Neural cell (in vitro differentiated cells): ENCODE data around the gene MAP3K7. TPM values are rescaled to one million over a fixed set of nuclear protein-coding genes. Genes with fewer than 3 reads are reported as not detected.

Experiments used
- H2AFZ ChIP-seq: fragments of 200-600, 300-800 bp; sonication (generic), shearing (Covaris generic); 2 replicates; pipeline ENCODE4 v1.6.0; 2014; ENCODE audit warnings: low read depth, mild to moderate bottlenecking, antibody characterized with exemption, low read length, moderate library complexity
- H3F3A ChIP-seq: fragments of 200-600 bp; shearing (Covaris generic); 2 replicates; pipeline ENCODE4 v1.6.1; 2016; ENCODE audit warnings: mild to moderate bottlenecking, moderate library complexity, mixed read lengths, antibody characterized with exemption, low read length; ENCODE audit not compliant: insufficient read depth, poor library complexity, severe bottlenecking
- H3K27ac ChIP-seq: fragments of 200-600, 300-800 bp; sonication (generic), shearing (Covaris generic); 2 replicates; pipeline ENCODE4 v1.5.1; 2014; ENCODE audit warnings: mild to moderate bottlenecking, low read length, moderate library complexity
- H3K27me3 ChIP-seq: fragments of 300-800, 200-600 bp; sonication (generic), shearing (Covaris generic); 2 replicates; pipeline ENCODE4 v1.6.0; 2014; ENCODE audit warnings: mild to moderate bottlenecking, low read depth, low read length, moderate library complexity; ENCODE audit not compliant: insufficient read depth
- H3K36me3 ChIP-seq: fragments of 300-800, 200-600 bp; sonication (generic), shearing (Covaris generic); 2 replicates; pipeline ENCODE4 v1.5.1; 2014; ENCODE audit warnings: mild to moderate bottlenecking, antibody characterized with exemption, low read length, moderate library complexity; ENCODE audit not compliant: insufficient read depth
- H3K4me2 ChIP-seq: fragments of 300-800, 200-600 bp; sonication (generic), shearing (Covaris generic); 2 replicates; pipeline ENCODE4 v1.6.0; 2014; ENCODE audit warnings: mild to moderate bottlenecking, low read length
- H3K4me3 ChIP-seq: fragments of 300-800, 200-600 bp; sonication (generic), shearing (Covaris generic); 2 replicates; pipeline ENCODE4 v1.5.1; 2014; ENCODE audit warnings: mild to moderate bottlenecking, low read length, moderate library complexity
- H3K79me2 ChIP-seq: fragments of 200-600 bp; shearing (Covaris generic); replicated peaks from 2 replicates; pipeline ENCODE4 v1.6.0; 2014; ENCODE audit warnings: mild to moderate bottlenecking, low read length, moderate library complexity; ENCODE audit not compliant: insufficient read depth
- H3K9ac ChIP-seq: fragments of 300-800, 200-600 bp; sonication (generic), shearing (Covaris generic); 2 replicates; pipeline ENCODE4 v1.6.1; 2016; ENCODE audit warnings: mild to moderate bottlenecking, low read length, mixed read lengths
- H3K9me2 ChIP-seq: fragments of 200-600 bp; shearing (Covaris generic); 2 replicates; pipeline ENCODE4 v1.6.1; 2016; ENCODE audit warnings: mild to moderate bottlenecking, low read length, mixed read lengths; ENCODE audit not compliant: insufficient read depth
- H3K9me3 ChIP-seq: fragments of 200-600, 300-800 bp; sonication (generic), shearing (Covaris generic); 2 replicates; pipeline ENCODE4 v1.6.1; 2016; ENCODE audit warnings: mild to moderate bottlenecking, mixed run types, low read length, moderate library complexity, mixed read lengths
- H4K20me1 ChIP-seq: fragments of 200-600 bp; shearing (Covaris generic); 2 replicates; pipeline ENCODE4 v1.6.1; 2016; ENCODE audit warnings: mild to moderate bottlenecking, mixed run types; ENCODE audit not compliant: insufficient read depth
- EP300 ChIP-seq: fragments of 450-650 bp; conservative IDR thresholded peaks from 2 replicates; pipeline ENCODE4 v1.6.1; 2014; ENCODE audit warnings: antibody characterized with exemption, mild to moderate bottlenecking, moderate library complexity; ENCODE audit not compliant: poor library complexity, severe bottlenecking
- EZH2 ChIP-seq: fragments of 200-600, 300-800 bp; shearing (Covaris generic), sonication (generic); IDR thresholded peaks from 2 replicates; pipeline ENCODE4 v1.6.1; 2014; ENCODE audit warnings: antibody characterized with exemption, low read length, borderline replicate concordance, mild to moderate bottlenecking; ENCODE audit not compliant: insufficient read depth, poor library complexity, severe bottlenecking
- MXI1 ChIP-seq: fragments of 450-650 bp; conservative IDR thresholded peaks from 2 replicates; pipeline ENCODE4 v1.6.1; 2014; ENCODE audit warnings: antibody characterized with exemption, mild to moderate bottlenecking; ENCODE audit not compliant: poor library complexity, severe bottlenecking
- POLR2AphosphoS5 ChIP-seq: IDR thresholded peaks from 2 replicates; pipeline ENCODE4 v1.6.1; 2012
- RAD21 ChIP-seq: fragments of 450-650 bp; conservative IDR thresholded peaks from 2 replicates; pipeline ENCODE4 v1.6.1; 2014; ENCODE audit warnings: antibody characterized with exemption, mild to moderate bottlenecking, moderate library complexity
- SMC3 ChIP-seq: fragments of 450-650 bp; conservative IDR thresholded peaks from 2 replicates; pipeline ENCODE4 v1.6.1; 2014; ENCODE audit warnings: antibody characterized with exemption, mild to moderate bottlenecking, moderate library complexity; ENCODE audit not compliant: poor library complexity
- TAF1 ChIP-seq: IDR thresholded peaks from 2 replicates; pipeline ENCODE4 v1.6.1; 2012; ENCODE audit warnings: low read depth
- polyA plus RNA-seq: library from polyadenylated mRNA; depleted of rRNA; stranded (reverse); fragments of >200 nt; gene quantifications from 2 replicates; pipeline ENCODE4 v1.2.3, GENCODE V29; 2014
- TF ChIP-seq, protein P1 (sequence below): IDR thresholded peaks from 2 replicates; pipeline ENCODE4 v1.6.1; 2012; ENCODE audit warnings: borderline replicate concordance
- TF ChIP-seq, protein P2 (sequence below): fragments of 450-650 bp; IDR thresholded peaks from 2 replicates; pipeline ENCODE4 v1.5.1; 2014; ENCODE audit warnings: antibody characterized with exemption, mild to moderate bottlenecking, moderate library complexity; ENCODE audit not compliant: poor library complexity, severe bottlenecking

Gene MAP3K7
- polyA plus RNA-seq, 1 donor from 2014 or later = 71.6 TPM

DNA sequence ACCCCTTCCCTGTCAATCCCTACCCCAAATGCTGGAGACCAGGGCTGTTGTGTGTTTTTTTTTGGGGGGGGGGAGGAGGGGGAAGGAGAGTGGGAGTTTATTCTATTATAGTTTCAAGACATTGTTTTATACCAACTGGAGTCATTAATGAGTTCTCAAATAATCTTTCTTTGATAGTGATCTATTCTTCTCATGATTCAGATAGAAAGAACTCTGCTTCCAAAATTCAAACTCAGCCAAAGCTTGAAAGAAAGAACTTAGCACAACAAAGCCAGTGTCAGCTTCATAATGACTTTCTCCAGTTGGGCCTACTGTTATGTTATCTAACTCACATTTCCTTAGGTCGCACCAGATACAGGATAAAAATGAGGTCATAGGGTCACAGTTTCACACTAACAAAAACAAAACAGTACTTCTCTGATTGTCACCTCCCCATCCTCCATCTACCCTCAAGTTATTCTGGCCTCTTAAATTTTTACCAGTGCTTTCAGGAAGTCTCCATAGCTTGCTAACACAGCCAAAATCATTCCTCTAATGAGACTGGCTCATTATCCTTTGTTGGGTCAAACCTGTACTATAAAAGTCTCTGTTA, 19.0 kb upstream of the MAP3K7 start:
- no peaks in the 10 kb centered on the region for H4K20me1 ChIP-seq
- H2AFZ ChIP-seq = no peak overlapping the region
- H3K4me2 ChIP-seq = no peak overlapping the region
- H3K27ac ChIP-seq = no peak overlapping the region
- H3K36me3 ChIP-seq = no peaks in the 10 kb centered on the region
- TF ChIP-seq TAF1 (no peak), EZH2 (no peak), EP300 (no peak), MXI1 (no peak), POLR2AphosphoS5 (no peak)
- no peaks in the 10 kb centered on the region for H3K9me2 ChIP-seq
- H3K9me3 ChIP-seq = no peaks in the 10 kb centered on the region
- H3K4me3 ChIP-seq = no peak overlapping the region
- H3K79me2 ChIP-seq = no peaks in the 10 kb centered on the region
- no peaks in the 10 kb centered on the region for H3F3A ChIP-seq
- H3K9ac ChIP-seq = no peak overlapping the region
- peaks cover 6% of the 10 kb centered on the region for H3K27me3 ChIP-seq

DNA sequence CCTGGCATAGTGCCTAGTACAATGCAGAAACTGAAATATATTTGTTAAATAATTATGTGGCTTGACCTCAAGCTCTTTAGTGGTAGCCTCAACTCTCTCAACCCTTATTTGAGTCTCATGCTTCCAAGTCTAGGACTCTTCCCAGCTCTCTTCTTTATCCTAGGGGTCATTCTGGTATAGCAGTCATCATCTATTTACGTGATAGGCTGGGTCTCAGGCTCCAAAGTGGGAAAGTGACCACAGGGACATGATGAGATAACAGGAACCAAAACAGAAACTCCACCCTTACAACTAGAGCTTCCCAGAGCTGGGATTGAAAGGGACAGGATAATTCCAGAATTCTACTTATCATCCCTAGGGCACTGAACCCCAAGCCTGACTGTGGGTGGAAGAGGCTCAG, 17.7 kb upstream of the MAP3K7 start:
- no peak overlapping the region for H3K9ac ChIP-seq
- no peaks in the 10 kb centered on the region for H3K79me2 ChIP-seq
- no peaks in the 10 kb centered on the region for H4K20me1 ChIP-seq
- no peaks in the 10 kb centered on the region for H3K27me3 ChIP-seq
- no peak overlapping the region for H3K27ac ChIP-seq
- no peak for TF ChIP-seq RAD21
- no peak for TF ChIP-seq MXI1
- no peak for TF ChIP-seq EZH2
- TF ChIP-seq, protein P1, sequence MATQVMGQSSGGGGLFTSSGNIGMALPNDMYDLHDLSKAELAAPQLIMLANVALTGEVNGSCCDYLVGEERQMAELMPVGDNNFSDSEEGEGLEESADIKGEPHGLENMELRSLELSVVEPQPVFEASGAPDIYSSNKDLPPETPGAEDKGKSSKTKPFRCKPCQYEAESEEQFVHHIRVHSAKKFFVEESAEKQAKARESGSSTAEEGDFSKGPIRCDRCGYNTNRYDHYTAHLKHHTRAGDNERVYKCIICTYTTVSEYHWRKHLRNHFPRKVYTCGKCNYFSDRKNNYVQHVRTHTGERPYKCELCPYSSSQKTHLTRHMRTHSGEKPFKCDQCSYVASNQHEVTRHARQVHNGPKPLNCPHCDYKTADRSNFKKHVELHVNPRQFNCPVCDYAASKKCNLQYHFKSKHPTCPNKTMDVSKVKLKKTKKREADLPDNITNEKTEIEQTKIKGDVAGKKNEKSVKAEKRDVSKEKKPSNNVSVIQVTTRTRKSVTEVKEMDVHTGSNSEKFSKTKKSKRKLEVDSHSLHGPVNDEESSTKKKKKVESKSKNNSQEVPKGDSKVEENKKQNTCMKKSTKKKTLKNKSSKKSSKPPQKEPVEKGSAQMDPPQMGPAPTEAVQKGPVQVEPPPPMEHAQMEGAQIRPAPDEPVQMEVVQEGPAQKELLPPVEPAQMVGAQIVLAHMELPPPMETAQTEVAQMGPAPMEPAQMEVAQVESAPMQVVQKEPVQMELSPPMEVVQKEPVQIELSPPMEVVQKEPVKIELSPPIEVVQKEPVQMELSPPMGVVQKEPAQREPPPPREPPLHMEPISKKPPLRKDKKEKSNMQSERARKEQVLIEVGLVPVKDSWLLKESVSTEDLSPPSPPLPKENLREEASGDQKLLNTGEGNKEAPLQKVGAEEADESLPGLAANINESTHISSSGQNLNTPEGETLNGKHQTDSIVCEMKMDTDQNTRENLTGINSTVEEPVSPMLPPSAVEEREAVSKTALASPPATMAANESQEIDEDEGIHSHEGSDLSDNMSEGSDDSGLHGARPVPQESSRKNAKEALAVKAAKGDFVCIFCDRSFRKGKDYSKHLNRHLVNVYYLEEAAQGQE = no peak
- no peak for TF ChIP-seq SMC3
- no peak for TF ChIP-seq POLR2AphosphoS5
- no peak for TF ChIP-seq TAF1
- TF ChIP-seq EP300 = no peak
- TF ChIP-seq, protein P2, sequence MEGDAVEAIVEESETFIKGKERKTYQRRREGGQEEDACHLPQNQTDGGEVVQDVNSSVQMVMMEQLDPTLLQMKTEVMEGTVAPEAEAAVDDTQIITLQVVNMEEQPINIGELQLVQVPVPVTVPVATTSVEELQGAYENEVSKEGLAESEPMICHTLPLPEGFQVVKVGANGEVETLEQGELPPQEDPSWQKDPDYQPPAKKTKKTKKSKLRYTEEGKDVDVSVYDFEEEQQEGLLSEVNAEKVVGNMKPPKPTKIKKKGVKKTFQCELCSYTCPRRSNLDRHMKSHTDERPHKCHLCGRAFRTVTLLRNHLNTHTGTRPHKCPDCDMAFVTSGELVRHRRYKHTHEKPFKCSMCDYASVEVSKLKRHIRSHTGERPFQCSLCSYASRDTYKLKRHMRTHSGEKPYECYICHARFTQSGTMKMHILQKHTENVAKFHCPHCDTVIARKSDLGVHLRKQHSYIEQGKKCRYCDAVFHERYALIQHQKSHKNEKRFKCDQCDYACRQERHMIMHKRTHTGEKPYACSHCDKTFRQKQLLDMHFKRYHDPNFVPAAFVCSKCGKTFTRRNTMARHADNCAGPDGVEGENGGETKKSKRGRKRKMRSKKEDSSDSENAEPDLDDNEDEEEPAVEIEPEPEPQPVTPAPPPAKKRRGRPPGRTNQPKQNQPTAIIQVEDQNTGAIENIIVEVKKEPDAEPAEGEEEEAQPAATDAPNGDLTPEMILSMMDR = no peak
- H3K9me2 ChIP-seq = no peaks in the 10 kb centered on the region
- no peak overlapping the region for H3K4me3 ChIP-seq
- H3K4me2 ChIP-seq = no peak overlapping the region
- no peaks in the 10 kb centered on the region for H3K36me3 ChIP-seq
- no peaks in the 10 kb centered on the region for H3F3A ChIP-seq
- no peak overlapping the region for H2AFZ ChIP-seq
- H3K9me3 ChIP-seq = no peaks in the 10 kb centered on the region
